Activated CD4-positive, CD25-positive, alpha-beta regulatory T cell (primary cell): ENCODE measurements around the gene RNF121.

Source experiments
- DNase-seq, 4 experiments: peaks; one replicate each; lab custom pipeline; 2025; lab: John Stamatoyannopoulos, UW

The RNF121 gene

DNA sequence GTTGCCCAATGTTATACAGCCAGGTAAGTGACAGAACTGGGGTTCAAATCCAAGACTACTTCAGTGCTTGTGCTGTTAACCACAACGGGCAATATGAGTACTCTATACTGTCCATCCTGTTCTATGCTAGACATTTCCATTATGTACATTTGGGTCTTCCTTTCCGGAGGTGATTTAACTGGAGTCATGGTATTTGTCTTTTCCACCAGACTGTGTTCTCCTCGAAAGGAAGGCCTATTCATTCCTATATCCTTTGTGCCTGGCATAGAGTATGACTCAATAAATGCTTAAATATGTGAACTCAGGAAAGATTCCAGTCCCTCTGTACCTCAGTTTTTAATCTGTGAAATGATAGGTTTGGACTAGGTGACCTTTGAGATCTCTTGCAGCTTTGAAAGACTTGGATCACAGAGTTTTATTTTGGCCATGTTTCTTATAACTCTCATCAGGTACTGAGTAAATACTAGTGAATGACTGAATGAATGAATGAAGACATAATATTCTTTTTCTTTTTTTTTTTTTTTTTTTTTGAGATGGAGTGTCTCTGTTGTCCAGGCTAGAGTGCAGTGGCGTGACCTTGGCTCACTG, 6.6 kb downstream of the RNF121 start:
- DNase-seq: no peak

DNA sequence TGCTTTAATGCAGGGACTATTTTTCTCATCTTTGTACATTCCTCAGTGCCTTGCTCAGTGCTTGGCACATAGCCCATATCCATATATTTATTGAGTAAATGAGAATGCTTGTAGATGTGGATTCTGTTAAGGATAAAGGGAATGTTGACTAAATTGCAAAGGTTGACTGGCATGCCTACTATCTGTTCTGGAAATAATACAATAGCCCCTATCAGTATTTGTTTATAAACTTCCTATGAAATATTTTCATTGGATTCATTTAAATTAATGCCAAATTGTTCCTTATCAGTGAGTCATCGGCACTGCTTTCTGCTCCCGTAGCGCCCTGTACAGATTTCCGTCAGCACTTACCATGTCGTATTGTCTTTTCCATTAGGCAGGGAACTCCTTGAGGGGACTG, 8.0 kb downstream of the RNF121 start:
- no peak for DNase-seq

DNA sequence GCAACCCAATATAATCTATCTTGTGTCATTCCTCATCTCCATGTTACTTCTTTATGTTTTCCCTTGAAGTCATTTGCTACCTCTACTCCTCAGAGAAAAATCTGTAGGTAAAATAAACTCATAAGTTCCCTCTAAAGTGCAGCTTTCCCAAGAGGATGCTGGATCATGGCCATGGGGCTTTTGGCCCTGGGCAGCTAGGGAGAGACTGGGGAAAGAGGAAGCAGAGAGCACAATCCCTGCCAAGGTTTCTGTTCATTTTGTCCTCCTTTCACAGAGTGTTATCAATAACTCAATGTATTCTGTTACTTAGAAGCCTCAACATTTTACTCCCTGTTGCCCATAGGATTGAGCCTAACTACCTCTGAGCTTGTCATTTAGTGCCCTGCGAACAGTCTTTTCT, 9.0 kb downstream of the RNF121 start:
- no peak for DNase-seq

DNA sequence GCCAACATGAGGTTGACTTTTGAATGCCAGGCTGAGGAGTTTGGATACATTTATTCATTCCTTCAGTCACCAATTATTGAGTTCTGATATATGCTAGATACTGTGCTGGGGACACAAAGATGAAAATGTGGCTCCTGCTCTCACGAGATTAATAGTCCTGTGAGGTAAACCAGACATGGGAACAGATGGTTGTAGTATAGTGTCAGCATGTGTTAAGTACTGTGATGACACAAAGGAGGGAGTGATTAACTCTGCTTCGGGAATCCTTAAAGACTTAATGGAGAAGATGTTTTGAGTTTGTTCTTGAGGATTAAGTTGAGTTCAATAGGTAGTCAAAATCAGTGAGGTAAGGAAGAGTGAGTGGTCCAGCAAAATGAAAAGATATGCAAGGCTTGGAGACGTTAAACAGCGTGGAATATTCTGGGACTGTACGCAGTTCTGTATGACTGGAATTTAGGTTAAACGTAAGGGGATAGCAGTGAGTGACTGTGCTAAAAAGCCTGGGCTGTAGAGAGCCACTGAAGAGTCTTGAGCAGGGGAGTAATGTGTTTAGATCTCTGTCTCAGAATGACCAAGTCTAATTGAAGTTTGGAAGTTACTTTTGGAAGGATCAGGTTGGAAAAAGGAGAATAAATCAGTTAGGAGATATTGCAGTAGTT, 11.8 kb downstream of the RNF121 start:
- DNase-seq: no peak

GRCh38 chr11:71946144-71946571, 17.3 kb downstream of the RNF121 start:
- DNase-seq: no peak

- DNase-seq: no peak
Observed at GRCh38 chr11:71947498-71947897, 18.7 kb downstream of the RNF121 start.

- no peak for DNase-seq
Observed at GRCh38 chr11:71948314-71949027, 19.6 kb downstream of the RNF121 start.

GRCh38 chr11:71949034-71949433, 20.2 kb downstream of the RNF121 start:
- no peak for DNase-seq

DNA sequence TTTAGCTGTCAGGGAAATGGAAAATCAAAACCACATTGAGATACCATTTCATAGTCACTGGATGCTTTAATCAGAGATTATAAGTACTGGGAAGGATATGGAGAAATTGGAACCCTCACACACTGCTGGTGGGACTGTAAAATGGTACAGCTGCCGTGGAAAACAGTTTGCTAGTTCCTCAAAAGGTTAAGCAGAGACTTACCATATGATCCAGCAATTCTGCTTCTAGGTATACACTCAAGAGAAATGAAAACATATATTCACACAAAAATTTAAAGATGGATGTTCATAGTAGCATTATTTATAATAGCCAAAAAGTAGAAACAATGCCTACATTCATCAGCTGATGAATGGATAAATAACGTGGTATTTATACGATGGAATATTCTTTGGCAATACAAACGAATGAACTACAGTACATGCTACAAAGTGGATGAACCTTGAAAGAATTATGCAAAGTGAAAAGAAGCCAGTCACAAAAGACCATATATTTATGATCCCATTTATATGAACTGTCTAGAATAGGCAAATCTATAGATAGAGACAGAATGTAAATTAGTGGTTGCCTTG, 23.0 kb downstream of the RNF121 start:
- DNase-seq: no peak

DNA sequence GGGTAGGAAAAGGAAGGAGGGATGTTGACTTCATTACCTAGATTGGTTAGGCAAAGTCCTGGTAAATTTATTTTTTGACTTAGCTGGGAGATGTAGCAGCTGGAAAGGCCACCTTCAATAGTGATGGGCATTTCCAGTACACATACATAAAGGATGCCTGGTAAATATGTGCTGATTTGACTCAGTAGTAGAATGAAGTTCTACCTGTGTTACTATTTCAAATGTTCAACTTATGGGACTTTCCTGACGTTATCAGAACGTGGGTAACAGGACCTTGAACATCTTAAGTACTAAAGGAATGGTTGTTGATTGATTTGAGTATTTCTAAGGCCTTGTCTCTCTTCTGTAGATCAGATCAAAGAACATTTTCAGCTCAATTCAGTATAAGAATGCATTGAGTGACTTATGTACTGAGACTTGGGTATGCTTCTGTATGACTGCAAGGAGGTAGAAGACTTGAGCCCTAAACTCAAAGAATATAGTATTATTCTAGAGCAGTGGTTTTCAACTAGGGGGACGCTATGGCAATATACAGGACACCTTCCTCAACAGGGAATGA, 27.1 kb downstream of the RNF121 start:
- DNase-seq: no peak

DNA sequence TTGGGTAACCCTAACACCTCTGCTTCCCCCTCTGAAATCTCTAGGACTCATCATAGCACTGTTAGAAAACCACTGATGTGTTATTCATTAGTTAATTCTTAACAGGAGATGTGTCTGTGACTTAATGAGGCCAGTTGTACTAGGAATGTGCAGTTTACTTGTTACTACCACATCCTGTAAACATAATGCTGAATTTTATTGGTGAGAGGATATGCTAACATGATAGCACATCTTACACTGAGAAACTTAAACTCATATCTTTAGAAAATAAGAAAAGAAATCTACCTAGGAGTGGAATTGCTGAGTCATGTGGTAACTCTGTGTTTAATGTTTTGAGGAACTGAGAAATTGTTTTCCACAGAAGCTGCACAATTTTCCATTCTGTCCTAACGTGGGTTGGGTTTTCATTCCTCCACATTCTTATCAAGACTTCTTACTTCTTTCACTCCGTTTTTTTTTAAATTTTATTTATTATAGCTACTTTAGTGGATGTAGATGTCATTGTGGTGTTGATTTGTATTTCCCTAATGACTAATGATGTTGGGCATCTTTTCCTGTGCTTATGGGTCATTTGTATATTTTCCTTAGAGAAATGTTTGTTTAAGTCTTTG, 33.7 kb downstream of the RNF121 start:
- DNase-seq: no peak

GRCh38 chr11:71963468-71963867, 34.6 kb downstream of the RNF121 start:
- DNase-seq: no peak

- no peak for DNase-seq
Observed at GRCh38 chr11:71964641-71965040, 35.8 kb downstream of the RNF121 start.

GRCh38 chr11:71971680-71972079, 42.8 kb downstream of the RNF121 start:
- no peak for DNase-seq

DNA sequence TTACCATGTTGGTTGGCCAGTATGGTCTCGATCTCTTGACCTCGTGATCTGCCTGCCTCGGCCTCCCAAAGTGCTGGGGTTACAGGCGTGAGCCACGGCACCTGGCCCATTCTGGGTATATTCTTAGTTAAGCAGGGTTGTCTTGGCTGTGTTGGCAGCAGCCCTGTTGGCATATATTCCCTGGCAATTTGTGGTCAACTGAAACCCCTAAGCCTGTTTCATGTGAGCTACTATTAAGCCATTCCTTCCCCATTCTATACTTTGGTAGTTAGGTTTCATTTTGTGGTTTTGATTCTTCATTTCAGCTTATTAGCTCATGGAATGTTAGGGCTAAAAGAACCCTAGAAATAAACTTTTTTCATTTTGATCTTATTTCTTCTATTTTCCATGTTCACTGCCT, 47.7 kb downstream of the RNF121 start:
- DNase-seq: no peak

DNA sequence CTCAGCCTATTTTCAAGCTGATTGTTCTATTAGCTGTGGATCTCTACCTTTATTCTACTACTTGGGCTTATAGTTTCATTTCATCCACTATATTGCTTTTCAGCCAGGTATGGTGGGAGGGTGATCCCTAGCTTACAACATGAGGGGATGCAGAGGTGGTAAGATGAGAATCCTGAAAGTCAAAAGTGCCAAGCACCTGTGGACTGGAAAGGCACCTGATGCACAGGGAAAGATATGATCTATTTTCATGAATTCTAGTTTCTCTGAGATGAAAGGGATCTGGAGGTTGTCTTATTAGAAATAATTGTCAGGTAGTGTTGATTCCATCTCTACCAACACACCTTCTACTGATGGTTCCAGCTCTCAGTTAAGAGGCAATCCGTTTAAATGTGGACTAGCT, 48.2 kb downstream of the RNF121 start:
- DNase-seq: no peak

- peak in 3 of 4 experiments; percentile 5 to 22 (median 18) for DNase-seq
Observed at GRCh38 chr11:71977743-71978418, 49.0 kb downstream of the RNF121 start.

DNA sequence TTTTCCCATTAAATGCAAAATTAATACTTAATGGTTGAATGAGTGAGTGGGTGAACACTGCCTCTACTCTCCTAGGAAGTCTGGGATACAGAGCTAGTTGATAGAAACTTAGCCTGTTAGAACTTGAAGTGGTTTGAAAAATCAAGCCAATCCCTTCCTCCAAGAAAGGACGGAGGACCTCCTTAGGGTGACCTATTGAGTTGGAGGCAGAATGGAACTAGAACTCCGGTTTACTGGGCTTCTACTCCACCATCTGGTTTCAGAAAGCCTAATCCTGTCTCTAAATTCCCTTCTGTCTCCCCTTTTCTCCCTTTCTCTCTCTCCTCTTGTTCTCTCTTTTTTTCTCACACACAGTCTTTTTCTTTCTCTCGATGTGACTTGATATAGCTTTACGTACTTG, 50.2 kb downstream of the RNF121 start:
- no peak for DNase-seq

GRCh38 chr11:71979602-71980001, 50.8 kb downstream of the RNF121 start:
- no peak for DNase-seq

GRCh38 chr11:71986131-71986530, 57.3 kb downstream of the RNF121 start:
- no peak for DNase-seq

GRCh38 chr11:71987521-71987920, 58.7 kb downstream of the RNF121 start:
- no peak for DNase-seq

- no peak for DNase-seq
Observed at GRCh38 chr11:71988050-71988449, 59.2 kb downstream of the RNF121 start.
